Measurements from ENCODE around the gene SPRED3.
"Not testable (repeated sequence)": the region's sequence is repeated elsewhere in the genome, so short reads cannot be mapped to it uniquely, and the experiment has no call there.

Gene SPRED3

GRCh38 chr19:38405276-38405675 lies 16.8 kb downstream of the SPRED3 start:
- in situ Hi-C loops (cut with MboI; ENCODE audit: low sequenced_read_pairs, unreplicated experiment), result loop anchor here (25.0 kb wide), 1 partner anchor 232 kb away; the partner anchor contains the start of gene ACTN4
- DNase-seq (ENCODE audit: low spot score), result no peak
- TF ChIP-seq CTCF (IDR thresholded peaks at IDR 0.05; ENCODE audit: borderline replicate concordance, control extremely low read depth, extremely low read depth, insufficient read depth, missing control alignments), result no peak

- TF ChIP-seq CTCF (IDR thresholded peaks at IDR 0.05; ENCODE audit: borderline replicate concordance, control extremely low read depth, extremely low read depth, insufficient read depth, missing control alignments), result no peak
- DNase-seq (ENCODE audit: low spot score), result no peak
- in situ Hi-C loops (cut with MboI; ENCODE audit: low sequenced_read_pairs, unreplicated experiment), result loop anchor here (25.0 kb wide), 1 partner anchor 228 kb away; the partner anchor contains the start of gene ACTN4
Observed at GRCh38 chr19:38409631-38410133, 21.2 kb downstream of the SPRED3 start.

- in situ Hi-C loops (cut with MboI; ENCODE audit: low sequenced_read_pairs, unreplicated experiment), result loop anchor here (25.0 kb wide), 1 partner anchor 227 kb away; the partner anchor contains the start of gene ACTN4
- DNase-seq (ENCODE audit: low spot score), result not testable (repeated sequence)
Observed at GRCh38 chr19:38410407-38410806, 21.9 kb downstream of the SPRED3 start.

GRCh38 chr19:38411041-38411712 lies 22.7 kb downstream of the SPRED3 start:
- in situ Hi-C loops (cut with MboI; ENCODE audit: low sequenced_read_pairs, unreplicated experiment), result loop anchor here (25.0 kb wide), 1 partner anchor 226 kb away; the partner anchor contains the start of gene ACTN4

GRCh38 chr19:38411898-38412297 lies 23.4 kb downstream of the SPRED3 start:
- not testable (repeated sequence) for DNase-seq (ENCODE audit: low spot score)
- in situ Hi-C loops (cut with MboI; ENCODE audit: low sequenced_read_pairs, unreplicated experiment), result loop anchor here (25.0 kb wide), 1 partner anchor 225 kb away; the partner anchor contains the start of gene ACTN4

More at GRCh38 chr19:38411041-38411712, 22.7 kb downstream of the SPRED3 start:
- no peak for DNase-seq (ENCODE audit: low spot score)
- TF ChIP-seq CTCF (IDR thresholded peaks at IDR 0.05; ENCODE audit: borderline replicate concordance, control extremely low read depth, extremely low read depth, insufficient read depth, missing control alignments), result no peak

GRCh38 chr19:38412491-38412890 lies 24.0 kb downstream of the SPRED3 start:
- DNase-seq (ENCODE audit: low spot score), result no peak
- TF ChIP-seq CTCF (IDR thresholded peaks at IDR 0.05; ENCODE audit: borderline replicate concordance, control extremely low read depth, extremely low read depth, insufficient read depth, missing control alignments), result no peak
- in situ Hi-C loops (cut with MboI; ENCODE audit: low sequenced_read_pairs, unreplicated experiment), result loop anchor here (25.0 kb wide), 1 partner anchor 225 kb away; the partner anchor contains the start of gene ACTN4

- DNase-seq (ENCODE audit: low spot score), result no peak
- in situ Hi-C loops (cut with MboI; ENCODE audit: low sequenced_read_pairs, unreplicated experiment), result loop anchor here (25.0 kb wide), 1 partner anchor 224 kb away; the partner anchor contains the start of gene ACTN4
- no peak for TF ChIP-seq CTCF (IDR thresholded peaks at IDR 0.05; ENCODE audit: borderline replicate concordance, control extremely low read depth, extremely low read depth, insufficient read depth, missing control alignments)
Observed at GRCh38 chr19:38412961-38413360, 24.5 kb downstream of the SPRED3 start.
